IgD-negative memory B cell (primary cell): Measurements from ENCODE around the gene TFDP1. TPM values are rescaled to one million over a fixed set of nuclear protein-coding genes. Genes with fewer than 3 reads are reported as not detected.

Source experiments
- H3K27ac Mint-ChIP-seq, 3 donors: one replicate each; pipeline ENCODE4 v1.8.0; 2020 to 2022; ENCODE audit warnings: mild to moderate bottlenecking in 3 of 3, mixed read lengths in 3 of 3, moderate library complexity in 1 of 3
- H3K27me3 Mint-ChIP-seq: one replicate; pipeline ENCODE4 v1.8.0; 2021; ENCODE audit warnings: mixed read lengths
- H3K36me3 Mint-ChIP-seq: one replicate; pipeline ENCODE4 v1.8.0; 2020; ENCODE audit warnings: mild to moderate bottlenecking, mixed read lengths
- H3K4me1 Mint-ChIP-seq, 3 donors: one replicate each; pipeline ENCODE4 v1.8.0; 2020 to 2022; ENCODE audit warnings: mixed read lengths in 3 of 3, mild to moderate bottlenecking in 1 of 3
- H3K4me3 Mint-ChIP-seq, 4 donors: one replicate each; pipeline ENCODE4 v1.8.0; 2020 to 2022; ENCODE audit warnings: mild to moderate bottlenecking in 4 of 4, mixed read lengths in 4 of 4, moderate library complexity in 3 of 4
- H3K9me3 Mint-ChIP-seq, 3 donors: one replicate each; pipeline ENCODE4 v1.8.0; 2020 to 2021; ENCODE audit warnings: mixed read lengths in 3 of 3, mild to moderate bottlenecking in 1 of 3
- polyA plus RNA-seq: library from polyadenylated mRNA; unstranded; fragments of 300-500 nt; fragmentation: Illumina TruSeq; gene quantifications from one replicate; pipeline ENCODE4 v1.2.3, GENCODE V29; 2021

TFDP1 gene
- polyA plus RNA-seq, 1 donor from 2014 or later: 66.9 TPM

GRCh38 chr13:113646376-113646775, 61.8 kb downstream of the TFDP1 start:
- Mint-ChIP-seq H3K4me1 (peaks cover 9 to 10% (median 10%) of the 10 kb centered on the region in 3 donors), H3K9me3 (no peaks in the 10 kb centered on the region), H3K36me3 (peaks cover 4% of the 10 kb centered on the region), H3K27me3 (no peaks in the 10 kb centered on the region), H3K4me3 (no peak overlapping the region), H3K27ac (no peak overlapping the region)

GRCh38 chr13:113646921-113647340, 62.4 kb downstream of the TFDP1 start:
- H3K9me3 Mint-ChIP-seq: no peaks in the 10 kb centered on the region
- H3K4me1 Mint-ChIP-seq: peaks cover 9 to 10% (median 10%) of the 10 kb centered on the region in 3 donors
- H3K27ac Mint-ChIP-seq: no peak overlapping the region
- H3K4me3 Mint-ChIP-seq: no peak overlapping the region
- H3K36me3 Mint-ChIP-seq: peaks cover 1% of the 10 kb centered on the region
- H3K27me3 Mint-ChIP-seq: no peaks in the 10 kb centered on the region

GRCh38 chr13:113647351-113648215, 63.0 kb downstream of the TFDP1 start:
- no peaks in the 10 kb centered on the region for H3K27me3 Mint-ChIP-seq

GRCh38 chr13:113648216-113648610, 63.7 kb downstream of the TFDP1 start:
- no peaks in the 10 kb centered on the region for H3K27me3 Mint-ChIP-seq
- no peak overlapping the region for H3K4me3 Mint-ChIP-seq
- H3K36me3 Mint-ChIP-seq: no peaks in the 10 kb centered on the region
- no peak overlapping the region for H3K27ac Mint-ChIP-seq
- H3K4me1 Mint-ChIP-seq: peaks cover 4 to 6% (median 6%) of the 10 kb centered on the region in 3 donors
- no peaks in the 10 kb centered on the region for H3K9me3 Mint-ChIP-seq

More at GRCh38 chr13:113647351-113648215, 63.0 kb downstream of the TFDP1 start:
- H3K36me3 Mint-ChIP-seq: peaks cover 1% of the 10 kb centered on the region
- no peaks in the 10 kb centered on the region for H3K9me3 Mint-ChIP-seq
- H3K27ac Mint-ChIP-seq: no peak overlapping the region
- no peak overlapping the region for H3K4me3 Mint-ChIP-seq
- H3K4me1 Mint-ChIP-seq: peaks cover 6 to 10% (median 10%) of the 10 kb centered on the region in 3 donors

DNA sequence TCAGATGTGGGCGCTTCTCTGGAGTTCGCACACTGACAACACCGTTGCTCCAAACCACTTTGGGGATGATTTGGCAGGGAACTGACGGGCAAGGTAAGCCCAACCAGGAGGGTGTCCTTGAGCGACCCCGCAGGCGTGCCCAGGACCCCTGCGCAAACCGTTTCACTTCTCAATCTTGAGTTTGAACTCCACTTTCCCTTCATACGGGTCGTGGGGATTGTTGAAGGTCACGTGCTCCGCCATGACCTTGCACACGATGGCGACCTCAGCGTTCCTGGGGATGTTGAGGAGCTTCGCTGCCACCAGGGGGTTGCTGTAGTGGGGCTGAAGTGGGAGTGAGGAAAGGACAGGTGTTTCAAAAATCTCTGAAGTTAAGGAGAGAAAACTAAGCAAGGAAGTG, 64.7 kb downstream of the TFDP1 start:
- Mint-ChIP-seq H3K27me3 (no peaks in the 10 kb centered on the region), H3K9me3 (no peaks in the 10 kb centered on the region), H3K4me3 (no peak overlapping the region), H3K36me3 (no peaks in the 10 kb centered on the region), H3K4me1 (no peaks in the 10 kb centered on the region), H3K27ac (no peak overlapping the region)

DNA sequence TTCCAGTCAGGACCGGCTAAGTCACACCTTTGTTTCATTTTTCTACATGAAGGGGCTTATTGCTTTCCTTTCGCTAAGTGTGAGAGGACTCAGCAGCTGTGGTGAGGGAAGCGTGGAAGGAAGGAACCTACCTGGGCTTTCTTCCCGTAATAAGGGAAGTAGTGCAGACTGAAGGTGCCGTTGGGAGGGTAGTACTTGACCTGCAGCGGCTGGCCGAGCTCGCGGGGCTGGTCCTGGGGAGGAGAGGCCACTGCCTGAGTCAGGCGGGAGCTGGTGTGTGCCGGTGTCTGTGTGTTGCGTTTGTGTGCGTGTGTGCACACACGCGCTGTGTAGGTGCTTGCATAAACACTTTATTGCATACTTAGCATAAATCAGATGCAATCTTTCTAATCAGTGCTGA, 65.7 kb downstream of the TFDP1 start:
- no peaks in the 10 kb centered on the region for H3K9me3 Mint-ChIP-seq
- H3K4me3 Mint-ChIP-seq: no peak overlapping the region
- H3K4me1 Mint-ChIP-seq: no peaks in the 10 kb centered on the region
- H3K27ac Mint-ChIP-seq: no peak overlapping the region
- H3K27me3 Mint-ChIP-seq: no peaks in the 10 kb centered on the region
- H3K36me3 Mint-ChIP-seq: no peaks in the 10 kb centered on the region

DNA sequence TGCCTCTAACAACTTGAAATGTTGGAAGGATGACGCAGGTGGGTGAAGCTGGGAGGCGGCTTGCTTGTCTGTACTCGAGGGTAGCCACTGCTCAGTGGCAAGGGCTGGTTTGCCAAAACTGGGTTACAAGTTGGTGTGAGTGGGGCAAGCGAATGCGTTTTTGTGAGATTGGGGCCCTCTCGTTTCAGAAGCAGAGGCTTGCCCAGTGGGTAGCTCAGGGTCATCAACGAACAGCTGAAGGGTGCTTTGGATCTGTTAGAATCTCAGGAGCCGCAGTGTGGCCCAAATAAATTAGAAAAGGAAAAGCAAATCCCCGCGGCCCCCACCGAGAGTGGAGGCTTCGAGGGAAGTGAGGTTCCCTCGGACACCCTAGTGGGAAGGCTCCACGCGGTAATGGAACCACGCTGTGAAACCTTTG, 66.2 kb downstream of the TFDP1 start:
- Mint-ChIP-seq H3K27ac (no peak overlapping the region), H3K36me3 (no peaks in the 10 kb centered on the region), H3K4me3 (no peak overlapping the region), H3K4me1 (no peaks in the 10 kb centered on the region), H3K27me3 (no peaks in the 10 kb centered on the region), H3K9me3 (no peaks in the 10 kb centered on the region)

- no peaks in the 10 kb centered on the region for H3K9me3 Mint-ChIP-seq
- no peak overlapping the region for H3K4me3 Mint-ChIP-seq
- H3K36me3 Mint-ChIP-seq: no peaks in the 10 kb centered on the region
- H3K27me3 Mint-ChIP-seq: no peaks in the 10 kb centered on the region
- H3K4me1 Mint-ChIP-seq: no peaks in the 10 kb centered on the region
- H3K27ac Mint-ChIP-seq: no peak overlapping the region
These were observed 67.2 kb downstream of the TFDP1 start for GRCh38 chr13:113651511-113652403.

- no peak overlapping the region for H3K4me3 Mint-ChIP-seq
- no peaks in the 10 kb centered on the region for H3K36me3 Mint-ChIP-seq
- no peaks in the 10 kb centered on the region for H3K4me1 Mint-ChIP-seq
- no peak overlapping the region for H3K27ac Mint-ChIP-seq
- no peaks in the 10 kb centered on the region for H3K27me3 Mint-ChIP-seq
- H3K9me3 Mint-ChIP-seq: no peaks in the 10 kb centered on the region
These were observed 68.1 kb downstream of the TFDP1 start for GRCh38 chr13:113652404-113653263.

DNA sequence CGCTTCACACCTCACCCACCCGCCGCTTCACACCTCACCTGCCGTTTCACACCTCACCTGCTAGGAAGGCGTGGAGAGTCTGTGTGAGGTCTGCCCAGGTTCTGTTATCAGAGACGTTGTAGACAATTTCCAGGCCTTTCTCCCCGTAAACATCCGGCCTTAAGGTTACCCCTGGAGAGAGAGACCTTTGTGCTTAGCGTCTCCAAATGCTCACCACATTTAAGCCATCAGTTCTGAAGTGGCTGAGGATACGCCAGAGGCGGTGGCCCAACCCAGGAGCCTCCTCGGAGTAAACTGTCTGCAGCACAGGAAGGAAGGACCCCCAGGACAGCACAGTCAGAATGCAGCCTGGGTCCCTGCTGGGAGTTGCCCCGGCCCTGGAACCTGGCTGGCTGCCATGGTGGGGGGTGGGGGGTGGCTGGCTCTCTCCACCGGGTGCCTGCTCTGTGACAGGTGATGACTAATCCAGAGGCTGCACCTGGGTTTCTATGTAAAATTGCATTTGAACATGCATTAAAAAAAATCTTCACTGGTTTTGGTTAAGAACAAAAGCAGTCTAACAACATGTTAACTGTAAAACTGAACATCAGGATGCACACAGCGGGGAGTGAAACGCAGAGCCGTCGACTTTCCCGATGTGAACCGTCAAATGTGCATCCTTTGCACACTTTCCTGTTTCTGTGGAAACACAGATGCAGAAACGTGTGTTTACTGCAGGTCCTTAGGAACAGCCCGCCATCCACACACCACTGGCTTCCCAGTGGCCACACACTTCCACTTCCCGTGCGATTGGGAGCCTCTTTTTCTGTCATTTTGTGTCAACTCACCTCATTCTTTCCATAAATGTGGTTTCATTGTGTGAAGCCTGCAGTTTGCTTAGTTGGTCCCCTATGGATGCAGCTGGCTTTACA, 69.0 kb downstream of the TFDP1 start:
- Mint-ChIP-seq H3K9me3 (no peaks in the 10 kb centered on the region), H3K36me3 (no peaks in the 10 kb centered on the region), H3K27me3 (peaks cover 2% of the 10 kb centered on the region), H3K27ac (no peak overlapping the region), H3K4me1 (no peaks in the 10 kb centered on the region), H3K4me3 (no peak overlapping the region)

DNA sequence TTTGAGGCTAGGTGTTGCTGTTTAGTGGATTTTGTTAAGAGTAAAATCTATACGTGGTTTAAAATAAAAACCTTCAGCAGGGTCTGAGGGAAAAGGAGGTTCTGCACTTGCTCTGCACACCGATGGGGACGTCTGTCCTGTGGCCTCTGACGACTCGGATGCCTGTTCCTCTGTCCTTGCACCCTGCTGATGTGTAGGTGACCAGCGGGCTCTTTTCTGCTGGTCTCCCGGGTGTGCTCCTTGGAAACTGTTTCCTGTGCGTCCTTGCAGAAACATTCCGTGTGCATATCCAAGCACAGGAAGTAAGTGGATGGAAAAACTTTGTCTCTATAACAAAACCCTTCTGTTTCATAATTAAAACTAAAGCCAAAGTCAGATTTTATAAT, 69.6 kb downstream of the TFDP1 start:
- H3K27ac Mint-ChIP-seq: no peak overlapping the region
- peaks cover 2% of the 10 kb centered on the region for H3K27me3 Mint-ChIP-seq
- H3K9me3 Mint-ChIP-seq: no peaks in the 10 kb centered on the region
- H3K4me1 Mint-ChIP-seq: no peaks in the 10 kb centered on the region
- no peaks in the 10 kb centered on the region for H3K36me3 Mint-ChIP-seq
- no peak overlapping the region for H3K4me3 Mint-ChIP-seq

- Mint-ChIP-seq H3K4me3 (no peak overlapping the region), H3K36me3 (no peaks in the 10 kb centered on the region), H3K4me1 (no peaks in the 10 kb centered on the region), H3K27me3 (peaks cover 2% of the 10 kb centered on the region), H3K27ac (no peak overlapping the region), H3K9me3 (no peaks in the 10 kb centered on the region)
These were observed 70.2 kb downstream of the TFDP1 start for GRCh38 chr13:113654591-113655345.

DNA sequence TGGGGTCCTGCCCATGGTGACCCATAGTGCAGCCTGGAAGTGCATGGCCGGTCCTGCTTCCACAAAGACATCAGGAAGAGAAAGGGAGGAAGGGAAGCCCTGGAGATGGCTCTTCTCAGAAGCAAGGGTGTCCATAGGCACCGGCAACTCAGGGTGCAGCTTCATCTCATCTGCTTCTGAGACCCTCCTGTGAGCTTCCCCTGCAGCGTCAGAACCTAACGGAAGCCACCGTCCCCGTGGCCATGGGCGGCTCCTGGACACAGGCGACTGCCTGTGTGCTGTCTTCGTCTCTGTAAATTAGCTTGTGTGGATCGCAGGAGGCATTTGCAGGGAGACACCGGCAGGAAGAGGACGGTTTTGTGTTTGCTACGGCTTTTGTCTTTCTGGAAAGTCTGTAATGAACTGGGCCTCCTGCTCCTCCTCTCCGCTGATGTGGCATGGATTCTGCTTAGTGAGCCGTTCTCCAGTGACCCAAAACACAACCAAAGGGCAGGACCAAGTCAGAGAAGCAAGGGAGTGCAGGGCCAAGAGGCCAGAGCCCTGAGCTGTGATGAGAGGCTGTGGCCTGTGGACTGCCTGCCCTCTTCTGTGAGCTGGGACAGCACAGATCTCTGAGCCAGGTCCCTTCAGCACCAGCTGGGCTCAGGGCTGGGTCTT, 70.9 kb downstream of the TFDP1 start:
- Mint-ChIP-seq H3K4me1 (no peaks in the 10 kb centered on the region), H3K9me3 (peaks cover 0 to under 1% (median 0%) of the 10 kb centered on the region in 3 donors), H3K27me3 (peaks cover 2% of the 10 kb centered on the region), H3K36me3 (no peaks in the 10 kb centered on the region), H3K4me3 (no peak overlapping the region), H3K27ac (no peak overlapping the region)
